Measurements from ENCODE around the gene ERG28.
"Not testable (repeated sequence)": the region's sequence is repeated elsewhere in the genome, so short reads cannot be mapped to it uniquely, and the experiment has no call there.

ERG28 gene

GRCh38 chr14:75600100-75600499, 60.6 kb downstream of the ERG28 start:
- not testable (repeated sequence) for DNase-seq (ENCODE audit: extremely low spot score, insufficient read length, low read depth); FAIRE-seq

All from GM18507 (cell line).